Heart left ventricle (tissue), 13 donors: ENCODE measurements around the gene TRAFD1.

Experiments
- POLR2A ChIP-seq, 2 donors: fragments of 450-650 bp; IDR thresholded peaks; one replicate each; pipeline ENCODE4 v1.6.1; 2017; ENCODE audit warnings: antibody characterized with exemption in 2 of 2, mild to moderate bottlenecking in 2 of 2, moderate library complexity in 2 of 2
- TF ChIP-seq, protein P1 (sequence below), 12 donors: fragments of 200-600 bp; sonication (generic) in 4 of 12; IDR thresholded peaks; one replicate each; pipeline versions ENCODE4 v1.5.0 to v1.8.0; 2018 to 2022; ENCODE audit warnings: antibody characterized with exemption in 12 of 12, mild to moderate bottlenecking in 5 of 12
- donor health status: ischemic (EF 13 %, LVEDD 7.1; RV severe dilation, severe dysfunction).
- donor health status: DM: no; HTN: yes; CAD: no.
- donor health status: DM: no; HTN: no; CAD: no.
- donor health status: ischemic (EF 25% LVEDD 6.9; RV normal size, moderate dysfunction).
- donor health status: ischemic (EF 25% LVEDD 5.7; RV mildly dilated, moderate dysfunction).
- donor health status: ischemic (EF 35%, LVEDD 5.7; RV mildly dilated, moderate dysfunction).
- donor health status: nonischemic (EF 11% LVEDD 7.7; RV severe dilation, severe dysfunction).
- donor health status: DM: yes; HTN: yes; CAD: no.
- donor health status: PGD.
- donor health status: ischemic (EF 29% LVEDD 5.4; RV normal size, mild dysfunction).
- donor health status: nonischemic (EF 23%, LVEDD 6.1; RV moderate dilation, normal function).

DNA sequence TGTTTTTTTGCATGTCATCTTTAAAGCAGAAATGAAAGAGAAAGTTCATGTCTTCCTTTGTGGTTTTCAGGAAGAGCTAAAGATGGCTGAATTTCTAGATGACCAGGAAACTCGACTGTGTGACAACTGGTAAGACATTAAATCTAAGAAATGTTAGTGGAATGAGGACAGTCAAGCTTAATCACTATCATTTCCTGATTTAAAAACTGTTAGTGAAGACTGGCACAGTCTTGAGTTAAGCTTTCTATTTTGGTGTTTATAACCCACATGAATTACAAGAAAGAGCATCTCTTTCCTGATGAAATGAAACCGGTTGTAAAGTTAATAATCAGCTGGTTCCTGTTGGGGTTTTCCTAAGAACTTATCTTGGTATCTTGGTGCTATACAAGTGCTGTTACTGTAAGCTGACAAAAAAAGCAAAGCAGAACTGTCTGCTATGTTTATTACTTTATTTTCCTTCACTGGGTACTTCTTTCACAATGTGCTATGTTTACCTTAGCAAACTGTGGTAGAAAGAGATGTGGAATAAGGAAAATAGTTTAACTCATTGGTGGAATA is 5.2 kb downstream of the TRAFD1 start:
- TF ChIP-seq, protein P1, sequence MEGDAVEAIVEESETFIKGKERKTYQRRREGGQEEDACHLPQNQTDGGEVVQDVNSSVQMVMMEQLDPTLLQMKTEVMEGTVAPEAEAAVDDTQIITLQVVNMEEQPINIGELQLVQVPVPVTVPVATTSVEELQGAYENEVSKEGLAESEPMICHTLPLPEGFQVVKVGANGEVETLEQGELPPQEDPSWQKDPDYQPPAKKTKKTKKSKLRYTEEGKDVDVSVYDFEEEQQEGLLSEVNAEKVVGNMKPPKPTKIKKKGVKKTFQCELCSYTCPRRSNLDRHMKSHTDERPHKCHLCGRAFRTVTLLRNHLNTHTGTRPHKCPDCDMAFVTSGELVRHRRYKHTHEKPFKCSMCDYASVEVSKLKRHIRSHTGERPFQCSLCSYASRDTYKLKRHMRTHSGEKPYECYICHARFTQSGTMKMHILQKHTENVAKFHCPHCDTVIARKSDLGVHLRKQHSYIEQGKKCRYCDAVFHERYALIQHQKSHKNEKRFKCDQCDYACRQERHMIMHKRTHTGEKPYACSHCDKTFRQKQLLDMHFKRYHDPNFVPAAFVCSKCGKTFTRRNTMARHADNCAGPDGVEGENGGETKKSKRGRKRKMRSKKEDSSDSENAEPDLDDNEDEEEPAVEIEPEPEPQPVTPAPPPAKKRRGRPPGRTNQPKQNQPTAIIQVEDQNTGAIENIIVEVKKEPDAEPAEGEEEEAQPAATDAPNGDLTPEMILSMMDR (IDR thresholded peaks at IDR 0.05): no peak
- no peak for TF ChIP-seq POLR2A (IDR thresholded peaks at IDR 0.05)
